ENCODE results near the gene CFAP221. TPM values are rescaled to one million over a fixed set of nuclear protein-coding genes. Genes with fewer than 3 reads are reported as not detected.

The CFAP221 gene
- total RNA-seq, 1 experiment from 2014 or later: 1.0 TPM

DNA sequence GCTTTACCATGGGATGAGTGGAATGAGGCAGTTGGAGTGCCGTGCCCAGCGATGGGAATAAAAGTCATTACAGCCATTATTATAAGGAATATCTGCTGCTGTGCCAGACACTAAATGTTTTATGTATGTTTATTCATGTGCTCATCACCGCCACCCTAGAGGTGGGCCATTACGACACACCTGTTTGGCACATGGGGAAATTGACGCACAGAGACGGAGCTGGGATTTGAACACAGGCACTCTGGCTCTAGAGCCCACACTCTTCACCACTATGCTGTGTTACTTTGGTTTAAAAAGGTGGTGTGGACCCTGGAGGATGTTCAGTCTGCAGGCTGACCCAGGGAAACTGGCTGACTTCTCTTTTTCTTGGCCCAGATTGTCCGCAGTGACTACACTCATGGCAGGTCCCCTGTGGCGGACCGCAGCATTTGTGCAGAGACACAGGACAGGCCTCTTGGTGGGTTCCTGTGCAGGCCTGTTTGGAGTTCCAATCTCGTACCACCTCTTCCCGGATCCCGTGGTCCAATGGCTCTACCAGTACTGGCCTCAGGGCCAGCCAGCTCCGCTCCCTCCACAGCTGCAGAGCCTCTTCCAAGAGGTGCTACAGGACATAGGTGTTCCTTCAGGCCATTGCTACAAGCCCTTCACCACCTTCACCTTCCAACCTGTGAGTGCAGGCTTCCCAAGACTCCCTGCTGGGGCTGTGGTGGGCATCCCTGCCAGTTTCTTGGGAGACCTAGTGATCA, 136.4 kb downstream of the CFAP221 start:
- no peak for DNase-seq (ENCODE audit: low spot score)

GRCh38 chr2:119681203-119681867, 137.1 kb downstream of the CFAP221 start:
- no peak for DNase-seq (ENCODE audit: low spot score)

DNA sequence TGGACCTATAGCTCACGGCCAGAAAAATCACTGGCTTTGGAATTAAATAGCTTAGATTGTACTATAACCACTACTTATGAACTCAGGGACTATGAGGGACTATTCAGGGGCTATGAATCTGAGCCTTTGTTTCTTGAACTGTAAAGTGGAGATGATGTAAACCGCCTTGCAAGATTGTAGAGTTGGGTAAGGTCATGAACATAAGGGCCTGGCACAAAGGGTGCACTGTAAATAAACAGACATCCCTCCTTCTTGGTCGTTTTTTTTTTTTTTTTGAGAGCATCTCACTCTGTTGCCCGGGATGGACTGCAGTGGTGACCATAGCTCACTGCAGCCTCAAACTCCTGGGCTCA, 137.6 kb downstream of the CFAP221 start:
- no peak for DNase-seq (ENCODE audit: low spot score)

DNA sequence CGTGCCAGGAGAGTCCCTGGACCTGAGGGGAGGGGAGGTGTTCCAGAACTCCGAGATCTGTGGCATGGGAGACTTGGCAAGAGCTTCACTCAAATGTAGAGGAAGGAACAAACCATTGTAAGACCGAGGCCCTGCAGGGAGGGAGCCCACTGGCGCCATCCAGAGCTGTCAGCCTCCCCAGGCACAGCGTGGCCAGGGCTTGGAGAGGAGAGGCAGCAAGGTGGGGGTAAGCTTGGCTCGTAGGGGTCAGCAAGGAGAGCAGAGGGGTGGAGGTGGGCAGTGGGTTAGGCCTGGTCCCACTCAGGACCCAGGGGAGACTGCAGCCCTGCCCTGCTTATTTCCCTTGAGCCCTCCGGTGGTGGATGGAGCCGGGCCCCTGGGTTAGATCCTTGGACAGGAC, 138.3 kb downstream of the CFAP221 start:
- no peak for DNase-seq (ENCODE audit: low spot score)

- no peak for DNase-seq (ENCODE audit: low spot score)
Measured at GRCh38 chr2:119683074-119683712, 138.9 kb downstream of the CFAP221 start.

- DNase-seq (ENCODE audit: low spot score): peak; percentile 26
Measured at GRCh38 chr2:119683713-119684443, 139.6 kb downstream of the CFAP221 start.

DNA sequence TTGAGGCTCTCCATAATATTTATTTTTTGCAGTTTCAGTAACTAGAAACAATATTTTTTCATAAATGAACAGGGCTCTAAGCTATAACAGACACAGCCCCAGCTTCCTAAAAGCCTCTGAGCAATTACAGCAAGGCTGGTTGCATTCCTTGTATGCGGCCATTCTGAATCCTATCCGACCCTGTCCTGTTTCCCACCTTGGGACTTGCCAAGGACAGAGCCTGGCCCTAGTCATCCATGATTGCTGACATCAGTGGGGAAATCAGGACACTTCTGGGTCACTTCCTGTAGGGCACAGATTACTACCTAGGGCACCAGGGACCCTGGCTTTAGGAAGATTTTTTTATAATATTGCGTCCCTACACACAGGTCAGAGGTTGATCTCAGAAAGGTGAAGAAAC, 140.3 kb downstream of the CFAP221 start:
- no peak for DNase-seq (ENCODE audit: low spot score)

- no peak for DNase-seq (ENCODE audit: low spot score)
Measured at GRCh38 chr2:119688616-119689015, 144.4 kb downstream of the CFAP221 start.

GRCh38 chr2:119689218-119689617, 145.0 kb downstream of the CFAP221 start:
- DNase-seq (ENCODE audit: low spot score): no peak

- DNase-seq (ENCODE audit: low spot score): no peak
Measured at GRCh38 chr2:119691189-119691588, 146.9 kb downstream of the CFAP221 start.

DNA sequence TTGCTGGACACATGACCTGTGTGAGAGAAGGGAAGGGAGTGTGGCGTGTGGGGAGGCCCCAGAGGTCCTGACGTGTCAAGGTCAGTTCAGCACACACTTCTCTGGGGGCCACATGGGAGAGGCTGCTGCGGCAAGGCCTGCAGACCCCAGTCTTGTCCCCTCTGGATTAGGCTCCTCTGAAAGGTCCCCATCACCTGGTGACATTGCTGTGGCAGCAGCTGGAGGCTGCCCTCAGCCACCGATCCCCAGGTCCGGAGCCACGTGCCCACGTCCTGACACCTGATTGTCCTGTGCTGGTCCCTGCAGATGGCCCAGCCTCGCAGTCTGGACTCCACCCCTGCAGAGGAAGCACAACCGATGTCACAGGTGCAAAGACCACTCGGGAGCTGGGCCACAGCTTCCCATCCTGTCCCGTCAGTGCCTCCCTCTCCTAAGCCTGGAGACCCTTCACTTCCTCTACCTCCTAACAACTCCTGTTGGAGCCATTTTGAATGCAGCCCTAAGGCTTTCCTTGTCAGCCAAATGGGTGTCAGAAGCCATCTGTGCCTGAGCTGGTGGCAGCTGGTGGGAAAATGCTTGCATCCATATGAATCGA, 147.5 kb downstream of the CFAP221 start:
- DNase-seq (ENCODE audit: low spot score): no peak

- DNase-seq (ENCODE audit: low spot score): no peak
Measured at GRCh38 chr2:119692310-119692709, 148.1 kb downstream of the CFAP221 start.

GRCh38 chr2:119692954-119693353, 148.7 kb downstream of the CFAP221 start:
- no peak for DNase-seq (ENCODE audit: low spot score)

DNA sequence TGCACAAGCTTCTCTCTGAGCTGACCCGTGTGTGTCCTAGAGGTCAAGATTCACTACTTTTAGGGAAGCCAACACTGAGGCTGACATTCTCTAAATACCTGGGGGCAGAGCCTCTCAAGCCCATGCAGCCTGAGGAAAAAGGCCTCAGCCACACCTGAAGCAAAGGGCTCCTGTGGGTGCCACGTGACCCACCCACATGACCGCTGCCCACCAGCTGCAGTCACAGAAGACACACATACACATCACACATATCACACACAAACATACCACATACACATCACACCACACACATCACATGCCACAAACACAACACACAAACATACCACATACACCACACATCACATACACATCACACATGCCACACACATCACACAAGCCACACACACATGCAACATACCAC, 149.3 kb downstream of the CFAP221 start:
- DNase-seq (ENCODE audit: low spot score): no peak

DNA sequence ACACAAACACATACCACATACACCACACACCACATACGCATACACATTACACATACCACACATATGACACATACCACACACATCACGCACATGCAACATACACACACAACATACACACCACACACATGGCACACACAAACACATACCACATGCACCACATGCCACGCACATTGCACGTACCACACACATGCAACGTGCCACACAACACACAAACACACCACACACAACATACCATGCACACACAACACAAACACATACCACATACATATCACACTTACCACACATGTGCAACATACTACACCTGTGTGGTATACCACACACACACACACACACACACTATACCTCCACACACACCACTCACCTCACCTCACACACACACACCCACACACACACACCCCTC, 149.7 kb downstream of the CFAP221 start:
- no peak for DNase-seq (ENCODE audit: low spot score)

DNA sequence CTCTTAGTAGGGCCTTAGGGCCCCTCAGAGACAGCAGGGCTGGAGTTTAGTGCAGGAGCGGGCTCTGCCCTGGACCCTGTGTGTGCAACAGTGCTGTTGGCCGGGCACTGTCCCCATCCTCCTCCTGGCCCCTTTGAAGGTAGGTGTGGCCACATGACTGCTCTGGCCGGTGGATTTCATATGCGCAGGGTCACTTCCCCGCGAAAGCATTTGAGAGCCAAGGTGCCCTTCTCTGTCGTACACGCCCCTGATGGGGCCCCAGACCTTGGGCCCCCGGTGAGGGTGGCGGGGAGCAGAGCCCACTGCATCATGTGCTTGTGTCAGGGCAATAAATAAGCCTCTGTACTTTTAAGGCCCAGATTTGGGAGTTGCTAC, 150.2 kb downstream of the CFAP221 start:
- DNase-seq (ENCODE audit: low spot score): no peak

DNA sequence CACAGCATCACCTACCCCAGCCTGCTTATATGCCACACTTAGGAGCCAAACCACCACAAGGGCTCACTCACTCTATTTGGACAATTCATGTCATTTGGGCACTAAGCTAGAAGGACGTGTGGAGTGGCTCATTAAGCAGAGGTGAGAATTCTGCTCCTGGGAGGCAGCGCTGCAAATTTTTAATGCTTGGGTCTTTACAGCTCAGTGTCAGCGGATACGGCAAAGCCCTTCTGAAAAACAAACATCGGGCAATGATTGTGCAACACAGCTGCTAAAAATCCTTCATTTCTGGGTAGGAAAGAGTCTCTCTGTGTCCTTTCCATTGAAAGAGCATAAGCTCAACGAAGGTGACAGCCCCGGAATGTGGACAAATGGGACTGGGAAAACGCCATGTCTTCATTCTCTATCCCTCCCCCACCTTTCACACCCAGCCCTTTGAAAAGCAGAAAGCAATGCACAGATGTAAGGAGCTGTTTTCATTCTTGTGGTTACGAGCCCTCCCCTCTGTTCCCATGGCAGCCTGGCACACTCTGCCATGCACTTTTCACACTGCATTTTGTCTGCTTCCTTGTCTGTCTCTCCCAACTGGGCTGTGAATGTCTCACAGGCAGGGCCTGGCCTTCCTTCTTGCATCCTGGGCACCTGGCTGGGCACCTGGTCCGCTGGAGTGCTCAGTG, 150.7 kb downstream of the CFAP221 start:
- peak; percentile 75 for DNase-seq (ENCODE audit: low spot score)

DNA sequence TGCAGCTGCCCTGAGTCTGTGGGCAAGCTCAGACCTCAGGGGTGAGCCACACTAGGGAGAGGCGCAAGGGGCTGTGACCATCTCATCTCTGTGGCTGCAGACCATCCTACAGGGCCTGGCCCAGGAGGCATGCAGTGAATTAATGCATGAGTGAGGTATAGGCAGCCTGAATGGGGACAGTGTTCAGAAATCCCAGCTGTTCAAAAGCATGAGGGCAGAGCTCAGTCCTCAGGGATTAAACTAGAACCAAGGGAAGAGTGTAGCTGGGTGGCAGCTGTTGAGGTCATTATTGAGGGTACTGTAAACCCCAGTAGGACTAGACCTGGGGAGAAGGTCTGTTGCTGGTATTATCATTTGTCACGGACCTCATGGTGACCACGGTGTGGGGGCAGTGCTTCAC, 151.8 kb downstream of the CFAP221 start:
- no peak for DNase-seq (ENCODE audit: low spot score)

GRCh38 chr2:119696494-119697030, 152.3 kb downstream of the CFAP221 start:
- DNase-seq (ENCODE audit: low spot score): no peak

DNA sequence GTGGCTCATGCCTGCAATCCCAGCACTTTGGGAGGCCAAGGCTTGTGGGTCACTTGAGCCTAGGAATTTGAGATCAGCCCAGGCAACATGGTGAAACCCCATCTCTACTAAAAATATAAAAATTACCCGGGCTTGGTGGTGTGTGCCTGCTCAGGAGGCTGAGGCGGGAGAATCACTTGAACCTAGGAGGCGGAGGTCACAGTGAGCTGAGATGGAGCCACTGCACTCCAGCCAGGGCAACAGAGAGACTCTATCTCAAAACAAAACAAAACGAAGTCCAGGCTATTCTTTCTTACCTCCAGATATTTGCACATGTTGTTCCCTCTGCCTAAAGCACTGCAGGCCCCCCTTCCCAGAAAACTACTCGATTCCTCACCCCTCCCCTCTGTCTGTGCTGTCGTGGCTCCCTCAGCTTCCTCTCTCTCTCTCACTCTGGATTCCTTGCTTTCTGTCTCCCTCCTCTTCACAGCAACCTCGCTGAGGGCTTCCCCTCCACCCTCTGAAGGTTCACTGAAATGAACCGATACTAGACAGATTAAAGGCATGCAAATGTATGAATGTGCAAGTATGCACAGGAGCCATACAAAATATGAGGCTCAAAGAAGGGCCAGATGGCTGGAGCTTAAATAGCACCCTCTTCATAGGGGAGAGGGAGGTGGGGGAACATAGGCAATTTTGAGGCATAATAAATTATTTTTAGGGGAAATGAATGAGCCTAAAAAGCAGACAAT, 153.2 kb downstream of the CFAP221 start:
- no peak for DNase-seq (ENCODE audit: low spot score)

DNA sequence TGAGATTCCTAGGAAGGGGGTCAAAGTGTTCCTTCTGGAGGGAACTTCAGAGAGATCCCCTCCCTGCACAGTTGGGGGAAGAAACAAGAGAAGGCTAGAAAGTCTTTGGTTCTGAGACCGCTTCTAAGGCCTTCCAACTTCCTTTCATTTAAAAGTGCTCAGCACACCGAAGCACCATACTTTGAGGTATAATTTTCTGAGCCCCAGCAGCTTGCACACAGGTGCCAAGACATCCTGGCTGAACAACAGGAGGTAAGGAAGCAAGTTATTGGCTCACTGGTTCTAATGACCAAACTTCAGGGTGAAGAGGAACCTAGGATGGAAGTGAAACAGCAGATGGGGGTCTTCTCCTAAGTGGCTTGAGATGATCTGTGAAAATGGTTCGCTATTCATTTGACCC, 154.0 kb downstream of the CFAP221 start:
- DNase-seq (ENCODE audit: low spot score): no peak
